NCI-H446 (cell line): Measurements from ENCODE around the gene SLC25A31.

Experiments
- DNase-seq, 2 experiments: peaks; one replicate each; lab custom pipeline; 2025; lab: John Stamatoyannopoulos, UW

Gene SLC25A31

DNA sequence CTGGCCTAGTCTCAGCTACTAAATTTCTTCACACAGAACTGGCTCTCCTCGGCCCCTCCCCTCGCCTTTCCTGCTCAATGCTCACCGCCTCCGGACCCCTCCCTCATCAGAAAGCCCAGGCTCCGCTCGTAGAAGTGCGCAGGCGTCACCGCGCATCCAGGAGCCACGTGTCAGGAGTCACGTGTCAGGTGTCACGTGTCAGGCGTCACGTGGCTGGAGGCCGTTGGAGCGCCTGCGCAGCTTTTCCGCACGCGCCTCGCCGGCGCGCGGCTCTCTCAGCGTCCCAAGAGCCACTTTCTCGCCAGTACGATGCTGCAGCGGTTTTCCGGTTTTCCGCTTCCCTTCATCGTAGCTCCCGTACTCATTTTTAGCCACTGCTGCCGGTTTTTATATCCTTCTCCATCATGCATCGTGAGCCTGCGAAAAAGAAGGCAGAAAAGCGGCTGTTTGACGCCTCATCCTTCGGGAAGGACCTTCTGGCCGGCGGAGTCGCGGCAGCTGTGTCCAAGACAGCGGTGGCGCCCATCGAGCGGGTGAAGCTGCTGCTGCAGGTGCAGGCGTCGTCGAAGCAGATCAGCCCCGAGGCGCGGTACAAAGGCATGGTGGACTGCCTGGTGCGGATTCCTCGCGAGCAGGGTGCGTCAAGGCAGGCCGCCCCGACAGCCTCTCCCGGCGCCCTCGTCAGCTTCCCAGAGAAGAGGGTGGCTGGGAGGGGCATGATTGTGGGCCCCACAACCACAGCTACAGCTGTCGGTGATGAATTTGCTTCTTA, at the start of gene SLC25A31:
Gene SLC25A31, plus strand, starts transcription at position 259 of the 772 bp plus-strand sequence. Its CDS starts 146 bp downstream, at position 405.
- no peak for DNase-seq

DNA sequence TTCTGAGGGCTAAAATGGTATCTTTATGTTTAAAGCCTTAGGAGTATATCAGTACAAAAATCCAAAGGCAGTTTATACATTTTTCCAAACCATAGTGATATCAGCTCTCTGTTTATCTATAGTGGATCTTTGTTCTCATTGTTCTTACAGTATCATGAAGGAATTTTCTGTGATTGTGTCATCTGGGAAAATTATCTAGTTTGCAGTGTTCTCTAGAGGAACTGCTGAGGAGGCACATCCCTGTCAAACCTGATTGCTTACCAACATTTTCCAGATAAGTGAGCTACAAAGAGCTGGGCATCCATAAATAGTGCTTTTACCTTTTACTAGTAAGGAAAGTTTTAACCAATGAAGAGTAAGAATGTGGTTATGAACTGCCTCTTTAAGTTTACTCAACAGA, 44.9 kb upstream of the SLC25A31 start:
- no peak for DNase-seq

DNA sequence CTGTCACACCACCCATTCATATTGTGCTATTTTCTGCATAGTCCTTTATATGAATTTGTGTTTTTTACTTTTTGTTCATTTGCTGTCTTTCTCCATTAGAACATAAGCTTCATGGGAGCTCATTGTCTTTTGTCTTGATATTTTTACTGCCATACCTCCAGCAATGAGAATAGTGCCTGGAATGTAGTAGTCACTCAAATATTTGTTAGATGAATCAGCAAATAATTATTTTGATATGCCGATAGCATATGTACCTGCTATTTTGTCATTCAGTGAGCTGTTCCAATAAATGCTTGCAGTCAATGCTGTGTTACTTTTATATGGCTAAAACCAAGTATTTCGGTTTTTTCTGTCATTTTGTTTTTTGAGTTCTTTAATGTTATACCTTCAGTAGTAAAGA, 43.5 kb upstream of the SLC25A31 start:
- DNase-seq = no peak

DNA sequence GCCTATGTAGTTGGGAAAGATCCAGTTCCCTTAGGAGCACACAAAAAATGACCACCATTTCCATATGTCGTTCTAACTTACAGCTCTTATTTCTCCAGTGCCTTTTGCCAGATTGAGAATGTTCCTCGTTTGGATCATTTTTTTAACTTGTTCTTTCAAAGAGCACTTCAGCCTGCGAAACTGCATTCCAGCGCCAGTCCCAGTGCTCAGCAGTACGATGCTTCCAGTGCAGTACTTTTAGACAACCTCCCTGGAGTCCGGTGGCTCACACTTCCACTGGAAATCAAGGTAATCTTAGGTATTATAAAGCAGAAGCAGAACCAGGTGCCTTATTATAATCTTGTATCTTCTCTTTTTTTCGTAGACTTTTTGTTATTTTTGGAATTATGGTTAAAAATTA, 42.6 kb upstream of the SLC25A31 start:
- DNase-seq = no peak

DNA sequence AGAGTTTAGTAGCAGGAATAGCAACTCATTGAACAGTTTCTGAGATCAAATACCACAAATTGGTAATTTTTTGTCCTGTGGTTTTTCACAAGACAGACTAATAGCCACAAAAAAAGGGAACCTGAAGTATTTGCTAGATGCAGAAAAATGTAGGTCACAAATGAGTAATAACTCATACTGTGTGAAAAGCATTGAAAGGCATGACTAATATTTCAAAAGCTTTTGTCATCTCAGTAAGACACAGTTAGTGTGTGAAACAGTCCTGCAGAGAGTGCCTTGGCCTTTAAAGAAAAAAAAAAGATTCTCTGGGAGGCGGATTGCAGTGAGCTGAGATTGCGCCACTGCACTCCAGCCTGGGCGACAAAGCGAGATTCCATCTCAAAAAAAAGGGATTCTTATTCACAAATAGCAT, 31.4 kb upstream of the SLC25A31 start:
- DNase-seq = no peak

DNA sequence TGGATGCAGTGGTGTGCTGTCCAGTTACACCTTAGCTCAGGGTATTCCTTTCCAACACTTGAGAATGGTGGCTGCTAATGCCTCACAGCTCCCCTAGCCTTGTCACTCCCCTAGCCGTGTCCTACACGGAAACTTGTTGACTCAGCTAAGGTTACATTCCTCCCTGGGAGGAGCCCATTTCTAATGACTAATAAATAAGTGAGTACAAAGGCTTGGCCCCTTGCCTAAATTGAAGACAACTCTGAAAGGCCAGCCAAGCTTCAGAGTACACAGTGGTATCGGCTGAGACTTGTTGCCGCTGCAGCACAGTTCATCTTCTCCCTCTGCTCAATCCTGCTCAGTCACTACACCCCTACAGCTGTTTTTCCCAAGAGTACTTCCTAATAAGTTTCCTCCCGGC, 21.2 kb upstream of the SLC25A31 start:
- DNase-seq = peak in 1 of 2 experiments; percentile 27

DNA sequence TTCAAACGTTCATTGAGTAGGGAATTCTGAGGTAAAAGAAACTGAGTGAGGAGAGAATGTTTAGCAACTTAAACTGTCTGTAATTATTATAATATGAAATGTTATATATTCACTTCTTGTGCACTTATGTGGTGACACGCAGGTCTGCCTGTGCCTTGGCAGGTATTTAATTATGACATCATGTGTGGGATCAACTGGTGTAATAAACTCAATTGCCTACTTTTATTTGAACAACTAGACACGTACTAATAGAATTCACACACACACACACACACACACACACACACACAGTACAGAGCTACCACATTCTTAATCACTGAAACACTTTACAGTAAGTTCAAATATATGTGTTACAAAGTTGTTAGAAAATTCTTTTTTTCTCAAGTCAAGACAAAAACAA, 20.7 kb upstream of the SLC25A31 start:
- DNase-seq = no peak

DNA sequence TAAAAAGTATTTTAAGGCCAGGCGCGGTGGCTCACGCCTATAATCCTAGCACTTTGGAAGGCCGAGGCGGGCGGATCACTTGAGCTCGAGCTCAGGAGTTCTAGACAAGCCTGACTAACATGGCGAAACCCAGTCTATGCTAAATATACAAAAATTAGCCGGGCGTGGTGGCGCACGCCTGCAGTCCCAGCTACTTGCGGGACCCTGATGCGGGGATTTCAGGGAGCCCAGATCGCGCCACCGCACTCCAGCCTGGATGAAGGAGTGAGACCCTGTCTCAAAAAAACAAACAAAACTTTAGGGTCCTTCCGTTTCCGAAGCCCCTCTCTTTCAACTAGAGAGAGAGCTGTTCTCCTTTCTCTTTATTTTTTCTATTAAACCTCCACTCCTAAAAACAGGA, 1.2 kb downstream of the SLC25A31 start:
- DNase-seq = no peak

DNA sequence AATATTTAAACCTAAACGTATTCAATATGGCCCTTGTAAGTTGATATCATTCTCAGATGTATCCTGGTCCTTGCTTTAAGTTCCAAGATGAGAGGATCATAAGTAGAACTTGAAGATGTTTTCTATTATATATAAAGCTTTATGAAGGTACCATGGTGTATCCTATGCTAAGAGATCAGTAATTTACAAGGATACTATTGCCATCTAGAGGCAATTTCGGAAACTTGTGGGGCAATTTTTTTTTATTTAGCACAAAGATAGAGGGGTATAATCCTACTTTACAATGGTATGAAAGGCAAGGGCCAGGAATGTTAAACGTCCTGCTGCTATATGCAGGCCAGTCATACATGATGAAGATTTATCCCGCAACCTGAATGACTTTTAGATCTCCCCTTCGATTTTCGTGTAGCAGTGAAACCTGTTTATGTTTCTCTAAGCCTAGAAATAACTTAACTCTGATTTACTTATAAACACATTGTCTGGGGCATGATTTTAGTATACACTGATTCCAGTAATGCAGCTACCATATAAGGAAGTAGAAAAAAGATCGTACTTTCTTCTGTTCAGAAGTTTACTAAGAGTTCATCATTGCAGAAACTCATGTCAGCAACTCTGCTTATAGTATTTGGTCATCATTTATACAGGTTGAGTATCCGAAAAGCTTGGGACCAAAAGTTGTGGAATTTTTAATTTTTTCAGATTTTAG, 2.6 kb downstream of the SLC25A31 start:
- peak; percentile 22 to 59 for DNase-seq

DNA sequence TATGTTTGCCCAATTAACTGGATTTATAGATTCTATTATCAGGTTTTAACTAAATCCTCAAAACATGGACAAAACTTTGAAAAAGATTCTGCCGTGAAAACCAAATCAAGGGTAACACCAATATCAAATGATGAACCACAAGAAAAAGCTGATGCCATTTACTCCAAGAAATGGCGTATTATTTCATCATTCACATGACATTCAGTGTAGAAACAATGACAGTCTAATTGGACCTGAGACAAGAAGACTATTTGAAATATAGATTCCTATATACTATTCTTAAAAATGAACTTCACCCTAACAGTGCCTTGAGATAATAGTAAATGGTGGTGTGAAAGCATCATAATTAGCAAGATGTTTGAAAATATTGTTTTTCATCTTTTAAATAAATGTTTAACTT, 4.8 kb downstream of the SLC25A31 start:
- no peak for DNase-seq

DNA sequence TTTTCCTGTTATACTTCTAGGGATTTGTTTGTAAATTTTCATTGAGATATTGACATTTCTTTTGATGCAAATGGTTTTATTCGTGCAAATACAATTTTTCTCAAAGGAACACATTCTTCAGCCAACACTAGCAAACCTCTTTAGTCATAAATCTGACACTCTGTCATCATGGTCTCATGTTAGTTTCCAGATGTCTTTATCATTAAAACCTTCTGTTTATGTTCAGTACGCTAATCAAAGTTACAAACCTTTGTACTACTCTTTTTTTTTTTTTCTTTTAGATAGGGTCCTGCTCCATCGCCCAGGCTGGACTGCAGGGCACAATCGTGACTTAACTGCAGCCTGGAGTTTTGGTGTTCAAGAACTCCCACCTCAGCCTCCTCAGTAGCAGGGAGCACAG, 7.1 kb downstream of the SLC25A31 start:
- DNase-seq = no peak

DNA sequence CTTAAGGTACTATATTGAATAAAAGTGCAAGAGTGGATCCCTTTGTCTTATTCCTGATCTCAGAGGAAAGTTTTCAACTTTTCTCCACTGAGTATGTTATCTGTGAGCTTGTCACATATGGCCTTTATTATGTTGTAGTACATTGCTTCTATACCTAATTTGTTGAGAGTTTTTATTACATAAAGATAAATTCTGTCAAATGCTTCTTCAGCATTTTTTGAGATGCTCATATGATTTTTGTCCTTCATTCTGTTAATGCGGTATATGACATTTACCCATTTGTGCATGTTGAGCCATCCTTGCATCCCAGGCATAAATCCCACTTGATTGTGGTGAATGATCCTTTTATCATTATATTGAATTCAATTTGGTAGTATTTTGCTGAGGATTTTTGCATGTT, 11.0 kb downstream of the SLC25A31 start:
- DNase-seq = no peak

DNA sequence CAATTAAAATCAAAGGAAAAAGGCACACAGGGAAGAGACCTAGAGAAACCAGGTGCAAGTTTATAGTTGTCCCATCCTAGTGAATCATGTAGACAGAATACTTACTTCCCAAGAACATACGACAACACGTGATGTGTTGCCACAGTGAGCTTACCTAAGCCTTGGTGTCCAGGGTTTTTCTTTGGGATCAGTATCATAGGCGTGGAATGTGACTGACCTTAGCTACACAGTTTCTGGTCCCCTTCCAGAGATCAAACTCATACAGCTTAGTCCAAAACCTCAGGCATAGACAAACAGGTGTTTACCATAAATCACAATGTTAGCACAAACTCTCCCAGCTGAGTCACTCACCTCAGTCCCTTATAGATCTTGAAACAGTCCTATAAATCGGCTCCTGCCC, 17.7 kb downstream of the SLC25A31 start:
- DNase-seq = no peak

DNA sequence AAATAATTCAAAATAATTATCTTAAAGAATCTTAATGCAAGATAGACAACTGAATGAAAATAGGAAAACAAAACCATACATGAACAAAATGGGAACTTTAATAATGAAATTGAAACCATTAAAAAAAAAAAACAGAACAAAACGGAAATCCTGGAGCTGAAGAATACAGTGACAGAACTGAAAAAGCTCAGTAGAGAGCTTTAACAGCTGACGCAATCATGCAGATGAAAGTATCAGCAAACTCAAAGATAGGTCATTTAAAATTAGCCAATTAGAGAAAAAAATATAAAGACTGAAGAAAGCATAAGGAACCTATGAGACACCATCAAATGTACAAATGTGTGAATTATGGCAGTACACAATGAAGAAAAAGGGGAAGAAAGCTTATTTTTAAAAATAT, 18.8 kb downstream of the SLC25A31 start:
- DNase-seq = no peak

DNA sequence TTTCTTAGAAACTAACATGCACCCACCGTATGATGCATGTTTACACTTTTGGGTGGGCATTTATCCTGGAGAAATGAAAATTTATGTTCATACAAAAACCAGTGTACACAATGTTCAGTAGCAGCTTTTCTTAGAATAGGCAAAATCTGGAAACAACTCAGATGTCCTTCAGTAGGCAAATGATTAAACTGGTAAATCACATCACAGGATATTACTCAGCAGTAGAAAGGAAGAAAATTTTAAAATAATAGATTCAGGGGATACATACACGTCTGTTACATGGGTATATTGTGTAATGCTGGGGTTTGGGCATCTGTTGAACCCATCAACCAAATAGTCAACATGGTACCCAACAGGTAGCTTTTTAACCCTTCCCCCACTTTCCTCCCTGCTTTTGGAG, 26.7 kb downstream of the SLC25A31 start:
- no peak for DNase-seq

DNA sequence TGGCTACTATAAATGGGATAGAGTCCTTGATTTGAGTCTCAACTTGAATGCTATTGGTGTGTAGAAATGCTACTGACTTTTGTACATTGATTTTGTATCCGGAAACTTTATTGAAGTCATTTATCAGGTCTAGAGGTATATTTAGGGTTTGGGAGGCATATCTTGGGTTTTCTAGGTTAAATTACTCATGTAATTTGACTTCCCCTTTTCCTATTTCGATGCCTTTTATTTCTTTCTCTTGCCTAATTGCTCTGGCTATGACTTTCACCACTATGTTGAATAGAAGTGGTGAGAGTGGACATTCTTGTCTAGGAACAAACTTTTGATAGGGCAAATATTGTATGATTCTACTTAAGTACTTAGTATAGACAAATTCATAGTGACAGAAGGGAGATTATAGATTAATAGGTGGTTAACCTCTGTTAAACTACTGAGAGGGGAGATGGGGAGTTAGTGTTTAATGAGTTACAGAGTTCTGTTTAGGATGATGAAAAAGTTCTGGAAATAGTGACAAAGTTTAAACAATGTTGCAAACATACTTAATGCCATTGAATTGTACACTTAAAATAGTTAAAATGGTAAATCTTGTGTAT, 29.1 kb downstream of the SLC25A31 start:
- no peak for DNase-seq

DNA sequence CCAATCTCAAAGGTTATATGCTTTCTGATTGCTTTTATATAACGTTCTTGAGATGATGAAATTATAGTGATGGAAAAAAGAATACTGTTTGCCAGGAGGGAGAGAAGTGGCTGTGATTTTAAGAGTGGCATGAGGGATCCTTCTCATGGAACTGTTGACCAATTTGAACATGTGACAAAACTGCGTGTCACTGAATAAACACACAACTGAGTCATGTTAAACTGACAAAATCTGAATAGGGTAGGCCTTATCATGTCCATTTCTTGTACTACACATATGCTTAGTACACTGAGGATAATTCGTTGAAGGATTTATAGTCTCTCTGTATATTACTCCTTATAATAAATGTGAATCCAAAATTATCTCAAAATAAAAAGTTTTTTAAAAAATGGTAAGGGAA, 29.7 kb downstream of the SLC25A31 start:
- DNase-seq = no peak

DNA sequence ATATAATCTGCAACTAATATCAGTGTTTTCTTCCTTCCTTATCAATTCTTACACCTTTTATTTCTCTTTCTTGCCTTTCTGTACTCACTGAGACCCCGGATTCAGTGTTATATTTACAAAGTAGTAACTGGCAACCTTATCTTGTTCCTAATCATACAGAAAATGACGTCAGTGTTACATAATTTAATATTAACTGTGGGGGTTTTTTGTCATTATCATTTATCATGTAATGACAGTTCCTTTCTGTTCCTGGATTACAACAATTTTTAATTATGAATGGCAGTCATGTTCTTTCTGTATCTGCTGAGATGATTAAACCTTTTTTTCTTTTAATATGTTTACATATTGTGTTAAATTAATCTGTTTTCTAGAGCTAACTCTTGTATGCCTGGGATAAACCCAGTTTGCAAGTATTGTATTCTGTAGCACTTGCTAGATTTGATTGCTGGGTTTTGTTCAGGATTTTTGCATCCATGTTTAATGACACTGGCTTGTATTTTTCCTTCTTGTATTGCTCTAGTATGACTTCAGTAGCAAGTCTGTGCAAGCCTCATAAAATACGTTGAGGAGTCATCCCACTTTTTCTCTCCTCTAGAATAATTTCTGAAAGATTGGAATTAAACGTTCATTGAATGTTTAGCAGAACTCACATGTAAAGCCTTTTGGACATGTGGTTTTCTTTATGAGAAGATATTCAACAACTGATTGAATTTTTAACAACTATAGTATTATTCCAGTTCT, 41.5 kb downstream of the SLC25A31 start:
- no peak for DNase-seq

DNA sequence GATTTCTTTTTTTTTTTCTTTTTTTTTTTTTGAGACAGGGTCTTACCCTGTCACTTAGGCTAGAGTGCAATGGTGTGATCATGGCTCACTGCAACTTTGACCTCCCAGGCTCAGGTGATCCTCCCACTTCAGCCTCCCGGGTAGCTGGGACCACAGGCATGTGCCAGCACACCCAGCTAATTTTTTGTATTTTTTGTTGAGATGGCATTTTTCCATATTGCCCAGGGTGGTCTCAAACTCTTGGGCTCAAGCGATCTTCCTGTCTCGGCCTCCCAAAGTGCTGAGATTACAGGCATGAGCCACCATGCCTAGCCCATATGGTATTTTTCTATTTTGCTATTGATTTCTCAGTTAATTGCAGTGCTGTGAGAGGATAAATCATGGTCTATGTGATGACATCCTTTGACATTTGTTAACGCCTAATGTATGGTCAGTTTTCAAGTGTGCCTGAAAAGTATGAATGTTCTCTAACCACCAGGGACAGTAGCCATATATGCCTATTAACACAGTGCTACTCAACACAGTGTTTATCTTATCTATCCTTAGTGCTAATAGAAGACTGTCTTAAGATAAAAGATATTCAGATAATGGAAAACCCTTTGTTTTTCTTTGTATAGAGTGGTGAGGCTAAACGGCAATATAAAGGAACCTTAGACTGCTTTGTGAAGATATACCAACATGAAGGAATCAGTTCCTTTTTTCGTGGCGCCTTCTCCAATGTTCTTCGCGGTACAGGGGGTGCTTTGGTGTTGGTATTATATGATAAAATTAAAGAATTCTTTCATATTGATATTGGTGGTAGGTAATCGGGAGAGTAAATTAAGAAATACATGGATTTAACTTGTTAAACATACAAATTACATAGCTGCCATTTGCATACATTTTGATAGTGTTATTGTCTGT, 42.8 kb downstream of the SLC25A31 start:
- no peak for DNase-seq

DNA sequence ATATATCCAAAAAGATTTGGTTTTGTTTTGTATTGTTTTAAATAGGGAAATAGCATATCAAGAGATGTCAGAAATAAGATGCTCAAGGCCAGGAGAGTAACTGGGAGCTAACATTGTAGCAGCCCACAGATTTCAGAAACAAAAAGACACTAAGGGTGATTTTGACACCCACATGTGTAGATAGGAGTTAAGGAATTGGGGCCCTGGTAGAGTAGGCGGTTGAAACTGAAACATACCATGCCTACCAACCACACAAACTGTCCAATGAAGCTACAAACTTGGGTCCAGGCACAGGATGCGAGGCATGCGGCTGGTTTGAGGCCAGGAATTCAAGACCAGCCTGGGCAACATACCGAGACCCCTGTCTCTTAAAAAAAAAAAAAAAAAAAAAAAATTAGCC, 45.6 kb downstream of the SLC25A31 start:
- DNase-seq = no peak

DNA sequence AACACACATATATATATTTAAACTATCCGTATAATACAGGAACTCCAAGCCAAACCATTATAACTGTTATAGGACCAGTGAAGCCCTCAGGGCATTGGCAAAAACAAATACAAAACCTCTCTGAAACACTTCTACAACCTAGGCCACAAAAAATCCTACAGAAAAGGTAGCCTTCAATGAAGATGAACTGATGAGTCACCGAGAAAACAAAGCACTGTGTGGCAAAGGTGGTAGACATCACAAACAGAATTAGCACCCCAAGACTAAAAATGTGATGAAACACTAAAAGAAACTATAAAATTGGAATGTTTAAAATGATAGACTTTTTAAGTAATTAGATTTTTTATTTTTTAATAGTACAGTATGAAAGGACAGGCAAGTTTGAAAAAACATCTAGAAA, 46.4 kb downstream of the SLC25A31 start:
- no peak for DNase-seq

DNA sequence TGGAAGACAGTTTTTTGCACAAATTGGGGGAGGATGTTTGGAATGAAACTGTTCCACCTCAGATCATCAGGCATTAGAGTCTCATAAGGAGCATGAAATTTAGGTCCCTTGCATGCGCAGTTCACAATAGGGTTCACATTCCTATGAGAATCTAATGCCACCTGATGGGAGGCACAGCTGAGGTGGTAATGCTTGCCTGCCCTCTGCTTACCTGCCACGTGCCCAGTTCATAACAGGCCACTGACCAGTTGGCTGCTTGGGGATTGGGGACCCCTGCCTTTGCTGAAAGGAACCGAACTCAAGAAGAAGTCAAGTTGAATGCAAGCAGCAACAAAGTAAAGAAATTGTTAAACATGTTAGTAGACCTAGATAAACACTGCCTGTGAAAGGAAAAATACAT, 47.3 kb downstream of the SLC25A31 start:
- no peak for DNase-seq
